WTC11 (cell line): ENCODE measurements around the gene ASTN2. TPM values are rescaled to one million over a fixed set of nuclear protein-coding genes. Genes with fewer than 3 reads are reported as not detected.

ENCODE experiments used
- ATAC-seq: fragments of 200-7000 bp; cut with Tn5 transposase; 2 replicates; pipeline ENCODE4 v1.10.0; 2021; ENCODE audit warnings: mild to moderate bottlenecking, moderate library complexity
- CTCF ChIA-PET: fragments of 300-600 bp; sonication (Branson Sonifier 250); formaldehyde crosslinking; loops from one replicate; lab custom pipeline; 2021; ENCODE audit warnings: antibody characterized with exemption; lab: Charles Lee
- POLR2A ChIA-PET: fragments of 350-600 bp; sonication (Branson Sonifier 250); formaldehyde crosslinking; loops from one replicate; lab custom pipeline; 2021; ENCODE audit warnings: antibody characterized with exemption; lab: Charles Lee
- DNase-seq: peaks from one replicate; pipeline ENCODE4 v3.0.0; 2021; ENCODE audit warnings: low spot score
- H3K27ac Mint-ChIP-seq: 2 replicates; pipeline ENCODE4 v1.8.0; 2021; ENCODE audit warnings: mixed read lengths
- H3K27me3 Mint-ChIP-seq: 2 replicates; pipeline ENCODE4 v1.8.0; 2021; ENCODE audit warnings: low read depth, mild to moderate bottlenecking, moderate library complexity, mixed read lengths
- H3K36me3 Mint-ChIP-seq: 2 replicates; pipeline ENCODE4 v1.8.0; 2021; ENCODE audit warnings: mixed read lengths
- H3K4me1 Mint-ChIP-seq: 2 replicates; pipeline ENCODE4 v1.8.0; 2022; ENCODE audit warnings: mixed read lengths
- H3K4me3 Mint-ChIP-seq: 2 replicates; pipeline ENCODE4 v1.8.0; 2021; ENCODE audit warnings: mild to moderate bottlenecking, moderate library complexity, mixed read lengths
- H3K9me3 Mint-ChIP-seq: 2 replicates; pipeline ENCODE4 v1.8.0; 2021; ENCODE audit warnings: mixed read lengths
- ATF3 ChIP-seq: sonication (generic); formaldehyde crosslinking; conservative IDR thresholded peaks from 2 replicates; pipeline ENCODE4 v1.8.1; 2022; ENCODE audit warnings: mild to moderate bottlenecking, missing genetic modification reagents
- CREB1 ChIP-seq: sonication (generic); formaldehyde crosslinking; IDR thresholded peaks from 2 replicates; pipeline ENCODE4 v1.8.0; 2023; ENCODE audit warnings: mild to moderate bottlenecking, missing genetic modification reagents
- CREM ChIP-seq: sonication (generic); formaldehyde crosslinking; IDR thresholded peaks from 2 replicates; pipeline ENCODE4 v1.8.1; 2022; ENCODE audit warnings: mild to moderate bottlenecking, missing genetic modification reagents, moderate library complexity
- ESRRA ChIP-seq: sonication (generic); formaldehyde crosslinking; IDR thresholded peaks from 2 replicates; pipeline ENCODE4 v1.8.1; 2022; ENCODE audit warnings: mild to moderate bottlenecking, missing genetic modification reagents, borderline replicate concordance
- FOXJ3 ChIP-seq: sonication (generic); formaldehyde crosslinking; IDR thresholded peaks from 2 replicates; pipeline ENCODE4 v1.9.0; 2021; ENCODE audit warnings: missing genetic modification reagents, mild to moderate bottlenecking, borderline replicate concordance
- IRF2 ChIP-seq: sonication (generic); formaldehyde crosslinking; IDR thresholded peaks from 2 replicates; pipeline ENCODE4 v1.8.0; 2022; ENCODE audit warnings: low read depth, missing genetic modification reagents, borderline replicate concordance
- MYBL2 ChIP-seq: sonication (generic); formaldehyde crosslinking; IDR thresholded peaks from 2 replicates; pipeline ENCODE4 v1.8.1; 2023; ENCODE audit warnings: mild to moderate bottlenecking, moderate library complexity, missing genetic modification reagents
- OVOL2 ChIP-seq: fragments of 250-450 bp; sonication (Bioruptor Pico); IDR thresholded peaks from 2 replicates; pipeline ENCODE4 v1.9.0; 2021; ENCODE audit warnings: mild to moderate bottlenecking, borderline replicate concordance
- PRDM15 ChIP-seq: sonication (generic); formaldehyde crosslinking; IDR thresholded peaks from 2 replicates; pipeline ENCODE4 v1.8.0; 2022; ENCODE audit warnings: missing genetic modification reagents
- RORB ChIP-seq: fragments of 250-450 bp; sonication (Bioruptor Pico); IDR thresholded peaks from 2 replicates; pipeline ENCODE4 v1.9.0; 2021; ENCODE audit warnings: mild to moderate bottlenecking
- ZNF219 ChIP-seq: sonication (generic); formaldehyde crosslinking; IDR thresholded peaks from 2 replicates; pipeline ENCODE4 v1.8.0; 2023; ENCODE audit warnings: missing genetic modification reagents, mild to moderate bottlenecking, borderline replicate concordance
- ZNF232 ChIP-seq: sonication (generic); formaldehyde crosslinking; IDR thresholded peaks from 2 replicates; pipeline ENCODE4 v1.8.0; 2022; ENCODE audit warnings: mild to moderate bottlenecking, missing genetic modification reagents
- ZNF263 ChIP-seq: sonication (generic); formaldehyde crosslinking; IDR thresholded peaks from 2 replicates; pipeline ENCODE4 v1.8.1; 2022; ENCODE audit warnings: low read depth, mild to moderate bottlenecking, moderate library complexity, missing genetic modification reagents
- ZNF281 ChIP-seq: sonication (generic); formaldehyde crosslinking; IDR thresholded peaks from 2 replicates; pipeline ENCODE4 v1.8.0; 2023; ENCODE audit warnings: mild to moderate bottlenecking, missing genetic modification reagents
- ZNF317 ChIP-seq: sonication (generic); formaldehyde crosslinking; IDR thresholded peaks from 2 replicates; pipeline ENCODE4 v1.8.1; 2023; ENCODE audit warnings: low read depth, mild to moderate bottlenecking, moderate library complexity, missing genetic modification reagents, borderline replicate concordance
- ZNF416 ChIP-seq: fragments of 250-450 bp; sonication (Bioruptor Pico); IDR thresholded peaks from 2 replicates; pipeline ENCODE4 v1.9.0; 2021; ENCODE audit warnings: mild to moderate bottlenecking, inconsistent platforms
- ZNF532 ChIP-seq: fragments of 250-450 bp; sonication (Bioruptor Pico); IDR thresholded peaks from 2 replicates; pipeline ENCODE4 v1.9.0; 2021; ENCODE audit warnings: mild to moderate bottlenecking, borderline replicate concordance
- total RNA-seq: library from RNA; stranded (reverse); gene quantifications from 3 replicates; pipeline ENCODE4 v1.2.3, GENCODE V29; 2021

ASTN2 gene
- total RNA-seq, 1 experiment from 2014 or later: 16.2 TPM

GRCh38 chr9:117122953-117123352, 291.9 kb downstream of the ASTN2 start:
- H3K4me3 Mint-ChIP-seq: no peak overlapping the region
- ATAC-seq: no peak
- CTCF ChIA-PET: no interaction called here

GRCh38 chr9:117122102-117122501, 292.8 kb downstream of the ASTN2 start:
- Mint-ChIP-seq H3K36me3 (no peaks in the 10 kb centered on the region), H3K9me3 (peaks cover 4% of the 10 kb centered on the region), H3K27ac (no peak overlapping the region), H3K4me3 (no peak overlapping the region), H3K27me3 (no peaks in the 10 kb centered on the region), H3K4me1 (no peaks in the 10 kb centered on the region)
- ATAC-seq: no peak
- DNase-seq: no peak
- ChIA-PET CTCF (no interaction called here), POLR2A (no interaction called here)
- no peak for TF ChIP-seq ZNF219 (CRISPR knock-in tag)
- no peak for TF ChIP-seq ESRRA (CRISPR knock-in tag)
- no peak for TF ChIP-seq ZNF317 (CRISPR knock-in tag)
- TF ChIP-seq ZNF532 (CRISPR knock-in tag): no peak
- TF ChIP-seq IRF2 (CRISPR knock-in tag): no peak
- TF ChIP-seq MYBL2 (CRISPR knock-in tag): no peak
- no peak for TF ChIP-seq ZNF232 (CRISPR knock-in tag)

More at GRCh38 chr9:117122953-117123352, 291.9 kb downstream of the ASTN2 start:
- POLR2A ChIA-PET: no interaction called here
- no peaks in the 10 kb centered on the region for H3K36me3 Mint-ChIP-seq
- no peaks in the 10 kb centered on the region for H3K27me3 Mint-ChIP-seq
- TF ChIP-seq RORB (CRISPR knock-in tag) (no peak), PRDM15 (no peak), CREB1 (CRISPR knock-in tag) (no peak)
- H3K27ac Mint-ChIP-seq: no peak overlapping the region
- H3K9me3 Mint-ChIP-seq: peaks cover 4% of the 10 kb centered on the region
- H3K4me1 Mint-ChIP-seq: no peaks in the 10 kb centered on the region
- DNase-seq: no peak

- CTCF ChIA-PET: no interaction called here
- TF ChIP-seq ATF3 (CRISPR knock-in tag) (no peak), FOXJ3 (CRISPR knock-in tag) (no peak), ZNF416 (CRISPR knock-in tag) (no peak), CREM (CRISPR knock-in tag) (no peak), ZNF263 (CRISPR knock-in tag) (no peak), ZNF281 (CRISPR knock-in tag) (no peak), OVOL2 (CRISPR knock-in tag) (no peak)
- H3K27ac Mint-ChIP-seq: no peak overlapping the region
These were observed 293.5 kb downstream of the ASTN2 start for GRCh38 chr9:117121316-117121715.

More at GRCh38 chr9:117121316-117121715, 293.5 kb downstream of the ASTN2 start:
- ATAC-seq (no peak), DNase-seq (no peak)
- POLR2A ChIA-PET: no interaction called here
- Mint-ChIP-seq H3K9me3 (peaks cover 4% of the 10 kb centered on the region), H3K27me3 (no peaks in the 10 kb centered on the region), H3K4me1 (no peaks in the 10 kb centered on the region), H3K36me3 (no peaks in the 10 kb centered on the region), H3K4me3 (no peak overlapping the region)
